HepG2 (cell line): Measurements from ENCODE around the gene NOTUM. TPM values are rescaled to one million over a fixed set of nuclear protein-coding genes. Genes with fewer than 3 reads are reported as not detected.
A peak's percentile ranks its signal among the peaks of the same experiment; 100 is the strongest.

Source experiments
- FOXC1 ChIP-seq: sonication (generic); formaldehyde crosslinking; IDR thresholded peaks from 2 replicates; pipeline ENCODE4 v1.8.0; 2022; ENCODE audit warnings: mild to moderate bottlenecking, missing genetic modification reagents, borderline replicate concordance
- HNRNPUL1 ChIP-seq: fragments of 200-400 bp; formaldehyde crosslinking; IDR thresholded peaks from 2 replicates; pipeline ENCODE4 v1.6.1; 2017; ENCODE audit warnings: low read depth, mild to moderate bottlenecking, low read length, moderate library complexity
- IKZF5 ChIP-seq: IDR thresholded peaks from 2 replicates; pipeline ENCODE4 v1.6.1; 2018; ENCODE audit warnings: missing genetic modification reagents, mild to moderate bottlenecking, missing compliant biosample characterization
- JUNB ChIP-seq: sonication (generic); formaldehyde crosslinking; IDR thresholded peaks from 2 replicates; pipeline ENCODE4 v1.8.0; 2022; ENCODE audit warnings: missing genetic modification reagents, mild to moderate bottlenecking, borderline replicate concordance
- KLF15 ChIP-seq: sonication (generic); formaldehyde crosslinking; IDR thresholded peaks from 2 replicates; pipeline ENCODE4 v1.8.1; 2023; ENCODE audit warnings: borderline replicate concordance, mild to moderate bottlenecking, inconsistent platforms, missing genetic modification reagents, mixed read lengths
- NFE2 ChIP-seq: sonication (generic); formaldehyde crosslinking; IDR thresholded peaks from 2 replicates; pipeline ENCODE4 v1.4.0; 2020; ENCODE audit warnings: missing genetic modification reagents
- SMAD3 ChIP-seq: sonication (generic); formaldehyde crosslinking; IDR thresholded peaks from 2 replicates; pipeline ENCODE4 v1.4.0; 2020; ENCODE audit warnings: missing genetic modification reagents
- SMC3 ChIP-seq: IDR thresholded peaks from 2 replicates; pipeline ENCODE4 v1.6.1; 2011; ENCODE audit warnings: low read length, improper control_type of control experiment
- TBP ChIP-seq: sonication (generic); formaldehyde crosslinking; IDR thresholded peaks from 2 replicates; pipeline ENCODE4 v1.5.0; 2020; ENCODE audit warnings: missing genetic modification reagents
- ZFP41 ChIP-seq: sonication (generic); formaldehyde crosslinking; IDR thresholded peaks from 2 replicates; pipeline ENCODE4 v1.4.0; 2020; ENCODE audit warnings: mild to moderate bottlenecking, missing genetic modification reagents, borderline replicate concordance
- ZNF280D ChIP-seq: sonication (generic); formaldehyde crosslinking; IDR thresholded peaks from 2 replicates; pipeline ENCODE4 v1.5.1; 2020; ENCODE audit warnings: mild to moderate bottlenecking, missing genetic modification reagents
- ZNF430 ChIP-seq: sonication (generic); formaldehyde crosslinking; IDR thresholded peaks from 2 replicates; pipeline ENCODE4 v1.9.0; 2021; ENCODE audit warnings: mild to moderate bottlenecking, missing genetic modification reagents
- ZNF496 ChIP-seq: sonication (generic); formaldehyde crosslinking; IDR thresholded peaks from 2 replicates; pipeline ENCODE4 v1.8.1; 2023; ENCODE audit warnings: mild to moderate bottlenecking, moderate library complexity, missing genetic modification reagents; ENCODE audit not compliant: insufficient replicate concordance
- ZNF570 ChIP-seq: sonication (generic); formaldehyde crosslinking; IDR thresholded peaks from 2 replicates; pipeline ENCODE4 v1.4.0; 2020; ENCODE audit warnings: mild to moderate bottlenecking, missing genetic modification reagents, borderline replicate concordance
- ZSCAN30 ChIP-seq: sonication (generic); formaldehyde crosslinking; IDR thresholded peaks from 2 replicates; pipeline ENCODE4 v1.5.0; 2020; ENCODE audit warnings: mild to moderate bottlenecking, missing genetic modification reagents
- ZXDC ChIP-seq: sonication (generic); formaldehyde crosslinking; IDR thresholded peaks from 2 replicates; pipeline ENCODE4 v1.5.0; 2020; ENCODE audit warnings: mild to moderate bottlenecking, missing genetic modification reagents
- polyA plus RNA-seq, 8 experiments: library from polyadenylated mRNA; depleted of rRNA in 3 of 8; stranded (reverse) in 7 of 8; unstranded in 1 of 8; fragments of >200 nt; fragmentation: Illumina TruSeq in 4 of 8; extraction: Trizol in 4 of 8; gene quantifications; 2 replicates each; pipeline versions ENCODE4 v1.2.1 to v1.2.3, GENCODE V29; 2011 to 2016; ENCODE audit warnings: low read depth in 4 of 8, missing spikeins in 1 of 8, mixed read lengths in 1 of 8; ENCODE audit not compliant: insufficient read depth in 1 of 8
- total RNA-seq, 5 experiments: library from RNA; depleted of rRNA; stranded (reverse); fragments of >200 nt; fragmentation: Illumina TruSeq; extraction: Trizol; gene quantifications; 2 replicates each; pipeline ENCODE4 v1.2.3, GENCODE V29; 2016; ENCODE audit warnings: low read depth in 1 of 5
- TF ChIP-seq, protein P1 (sequence below): sonication (generic); formaldehyde crosslinking; IDR thresholded peaks from 2 replicates; pipeline ENCODE4 v1.4.0; 2020; ENCODE audit warnings: missing genetic modification reagents, mild to moderate bottlenecking, borderline replicate concordance
- TF ChIP-seq, protein P2 (sequence below): IDR thresholded peaks from 2 replicates; pipeline ENCODE4 v1.6.1; 2016

NOTUM gene
- total and polyA plus RNA-seq, 2 of the 13 experiments (the other 11 are each of a cell fraction or from before 2014, with no cell fraction given), result 150 to 160 TPM

DNA sequence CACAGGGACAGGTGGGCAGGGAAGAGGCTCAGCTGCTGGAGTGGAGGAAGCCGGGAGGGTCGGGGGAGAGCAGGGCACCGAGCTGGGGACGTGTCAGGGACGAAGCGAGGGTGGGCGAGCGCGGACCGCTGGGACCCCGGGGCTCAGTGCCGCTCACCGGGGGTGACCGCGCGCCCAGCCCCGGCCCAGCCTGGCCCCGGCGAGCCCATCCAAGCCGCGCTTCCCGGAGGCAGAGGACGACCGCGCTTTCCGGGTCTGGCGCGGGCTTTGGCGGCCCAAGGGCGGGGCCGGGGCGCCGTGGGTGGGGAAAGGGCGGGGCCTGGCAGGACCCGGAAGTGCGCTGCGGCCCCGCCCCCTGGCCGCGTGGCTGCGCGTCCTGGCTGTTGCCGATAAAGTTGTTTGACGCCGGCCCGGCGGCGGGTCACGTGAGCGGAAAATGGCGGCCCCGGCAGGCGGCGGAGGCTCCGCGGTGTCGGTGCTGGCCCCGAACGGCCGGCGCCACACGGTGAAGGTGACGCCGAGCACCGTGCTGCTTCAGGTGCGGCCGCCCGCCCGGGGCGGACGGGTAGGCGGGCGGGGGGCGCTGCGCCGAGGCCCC lies 16.3 kb upstream of the NOTUM start, which contains the start of gene ASPSCR1 (continued):
- TF ChIP-seq, protein P1, sequence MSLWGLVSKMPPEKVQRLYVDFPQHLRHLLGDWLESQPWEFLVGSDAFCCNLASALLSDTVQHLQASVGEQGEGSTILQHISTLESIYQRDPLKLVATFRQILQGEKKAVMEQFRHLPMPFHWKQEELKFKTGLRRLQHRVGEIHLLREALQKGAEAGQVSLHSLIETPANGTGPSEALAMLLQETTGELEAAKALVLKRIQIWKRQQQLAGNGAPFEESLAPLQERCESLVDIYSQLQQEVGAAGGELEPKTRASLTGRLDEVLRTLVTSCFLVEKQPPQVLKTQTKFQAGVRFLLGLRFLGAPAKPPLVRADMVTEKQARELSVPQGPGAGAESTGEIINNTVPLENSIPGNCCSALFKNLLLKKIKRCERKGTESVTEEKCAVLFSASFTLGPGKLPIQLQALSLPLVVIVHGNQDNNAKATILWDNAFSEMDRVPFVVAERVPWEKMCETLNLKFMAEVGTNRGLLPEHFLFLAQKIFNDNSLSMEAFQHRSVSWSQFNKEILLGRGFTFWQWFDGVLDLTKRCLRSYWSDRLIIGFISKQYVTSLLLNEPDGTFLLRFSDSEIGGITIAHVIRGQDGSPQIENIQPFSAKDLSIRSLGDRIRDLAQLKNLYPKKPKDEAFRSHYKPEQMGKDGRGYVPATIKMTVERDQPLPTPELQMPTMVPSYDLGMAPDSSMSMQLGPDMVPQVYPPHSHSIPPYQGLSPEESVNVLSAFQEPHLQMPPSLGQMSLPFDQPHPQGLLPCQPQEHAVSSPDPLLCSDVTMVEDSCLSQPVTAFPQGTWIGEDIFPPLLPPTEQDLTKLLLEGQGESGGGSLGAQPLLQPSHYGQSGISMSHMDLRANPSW (CRISPR knock-in tag), result no peak; the same call in 1 of the 2 replicates
- TF ChIP-seq JUNB (CRISPR knock-in tag), result no peak
- no peak for TF ChIP-seq ZXDC (CRISPR knock-in tag)
- peak; percentile 42; the same call in 1 of the 2 replicates for TF ChIP-seq ZNF430 (CRISPR knock-in tag)
- no peak; the same call in 1 of the 2 replicates for TF ChIP-seq TBP (CRISPR knock-in tag)
- TF ChIP-seq FOXC1 (CRISPR knock-in tag), result no peak
- peak; percentile 94; the same call in 1 of the 2 replicates for TF ChIP-seq KLF15 (CRISPR knock-in tag)
- no peak for TF ChIP-seq NFE2 (CRISPR knock-in tag)
- peak; percentile 50; the same call in 1 of the 2 replicates for TF ChIP-seq SMAD3 (CRISPR knock-in tag)
- TF ChIP-seq ZNF570, result no peak
- no peak for TF ChIP-seq ZSCAN30
- no peak for TF ChIP-seq ZNF280D (CRISPR knock-in tag)
- no peak for TF ChIP-seq SMC3
- no peak for TF ChIP-seq ZNF496 (CRISPR knock-in tag)
- no peak for TF ChIP-seq HNRNPUL1
- TF ChIP-seq IKZF5 (CRISPR knock-in tag), result peak; percentile 56; the same call in 1 of the 2 replicates
- TF ChIP-seq, protein P2, sequence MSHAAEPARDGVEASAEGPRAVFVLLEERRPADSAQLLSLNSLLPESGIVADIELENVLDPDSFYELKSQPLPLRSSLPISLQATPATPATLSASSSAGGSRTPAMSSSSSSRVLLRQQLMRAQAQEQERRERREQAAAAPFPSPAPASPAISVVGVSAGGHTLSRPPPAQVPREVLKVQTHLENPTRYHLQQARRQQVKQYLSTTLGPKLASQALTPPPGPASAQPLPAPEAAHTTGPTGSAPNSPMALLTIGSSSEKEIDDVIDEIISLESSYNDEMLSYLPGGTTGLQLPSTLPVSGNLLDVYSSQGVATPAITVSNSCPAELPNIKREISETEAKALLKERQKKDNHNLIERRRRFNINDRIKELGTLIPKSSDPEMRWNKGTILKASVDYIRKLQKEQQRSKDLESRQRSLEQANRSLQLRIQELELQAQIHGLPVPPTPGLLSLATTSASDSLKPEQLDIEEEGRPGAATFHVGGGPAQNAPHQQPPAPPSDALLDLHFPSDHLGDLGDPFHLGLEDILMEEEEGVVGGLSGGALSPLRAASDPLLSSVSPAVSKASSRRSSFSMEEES (CRISPR knock-in tag), result peak; percentile 94
- no peak; the same call in 1 of the 2 replicates for TF ChIP-seq ZFP41 (CRISPR knock-in tag)
